Left ventricle myocardium superior (tissue), 1 donor: ENCODE measurements around the gene TMEM170B. TPM values are rescaled to one million over a fixed set of nuclear protein-coding genes. Genes with fewer than 3 reads are reported as not detected.

Source experiments
- ATAC-seq: fragments of 200-7000 bp; cut with Tn5 transposase; one replicate; pipeline ENCODE4 v1.9.1; 2020; ENCODE audit warnings: mild to moderate bottlenecking, moderate library complexity
- DNase-seq: peaks from one replicate; pipeline ENCODE4 v3.0.0-alpha.2; 2020
- intact Hi-C: fragments of 100-400 bp; cut with micrococcal nuclease; formaldehyde crosslinking; loops from one replicate; pipeline ENCODE4 v1.11.0; 2022
- total RNA-seq: library from RNA; stranded (reverse); fragmentation: NEBNext Ultra II Directional; extraction: Animal tissue kit (Norgen Biotek cat#: 25700); gene quantifications from one replicate; pipeline ENCODE4 v1.2.1, GENCODE V29; 2021
- donor health status: DM: no; HTN: yes; CAD: no; lungs with severe emphysema.

TMEM170B gene
- total RNA-seq, 1 donor from 2014 or later: 5.4 TPM

DNA sequence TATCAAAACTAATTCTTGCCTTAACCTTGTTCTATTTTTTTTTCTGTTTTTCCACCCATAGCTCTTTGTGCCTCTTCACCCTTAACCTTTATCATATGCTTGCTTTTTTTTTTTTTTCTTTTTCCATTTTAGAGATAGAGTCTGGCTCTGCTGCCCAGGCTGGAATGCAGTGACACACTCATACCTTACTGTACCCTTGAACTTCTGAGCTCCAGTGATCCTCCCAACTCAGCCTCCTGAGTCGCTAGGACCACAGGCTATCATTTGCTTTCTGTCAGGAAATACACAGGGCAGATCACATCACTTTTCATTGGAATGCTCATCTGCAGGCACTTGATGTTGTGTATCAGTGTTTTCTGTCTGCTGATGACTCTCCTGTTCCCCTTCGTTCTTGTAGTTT is 33.5 kb downstream of the TMEM170B start:
- intact Hi-C loops: loop anchor here (10.0 kb wide), 1 partner anchor 426 kb away; no protein-coding TSS in a partner anchor
- DNase-seq: no peak
- ATAC-seq: no peak

DNA sequence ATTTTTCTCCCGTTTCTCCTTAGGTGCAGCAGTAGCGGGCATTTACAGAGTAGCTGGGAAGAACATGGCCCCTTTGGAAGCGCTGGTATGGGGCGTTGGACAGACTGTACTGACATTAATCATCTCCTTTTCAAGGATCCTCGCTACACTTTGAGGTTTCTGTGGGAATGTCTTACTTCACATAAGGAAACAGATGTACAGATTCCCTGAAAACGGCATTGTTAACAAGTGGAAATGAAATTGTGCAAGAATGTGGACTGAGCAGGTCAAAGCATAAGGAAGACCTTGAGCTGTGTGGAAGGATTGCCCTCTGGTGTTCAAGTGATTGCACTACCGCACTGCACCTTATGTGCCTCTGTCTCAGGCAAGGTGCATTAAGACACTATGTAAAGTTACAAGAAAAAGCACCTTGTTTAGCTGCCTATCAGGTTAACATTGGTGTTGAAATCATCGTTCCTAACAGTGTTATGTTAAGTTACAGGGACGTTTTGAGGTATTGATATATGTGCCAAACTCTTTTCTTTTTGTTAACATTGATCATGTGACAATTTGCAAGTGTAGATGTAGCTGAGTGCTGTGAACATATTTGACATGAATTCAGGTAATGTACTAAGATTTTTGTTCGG is 38.0 kb downstream of the TMEM170B start:
- peak; percentile 91 for ATAC-seq
- peak; percentile 36 for DNase-seq
- intact Hi-C loops: loop anchor here (10.0 kb wide), 1 partner anchor 431 kb away; no protein-coding TSS in a partner anchor

DNA sequence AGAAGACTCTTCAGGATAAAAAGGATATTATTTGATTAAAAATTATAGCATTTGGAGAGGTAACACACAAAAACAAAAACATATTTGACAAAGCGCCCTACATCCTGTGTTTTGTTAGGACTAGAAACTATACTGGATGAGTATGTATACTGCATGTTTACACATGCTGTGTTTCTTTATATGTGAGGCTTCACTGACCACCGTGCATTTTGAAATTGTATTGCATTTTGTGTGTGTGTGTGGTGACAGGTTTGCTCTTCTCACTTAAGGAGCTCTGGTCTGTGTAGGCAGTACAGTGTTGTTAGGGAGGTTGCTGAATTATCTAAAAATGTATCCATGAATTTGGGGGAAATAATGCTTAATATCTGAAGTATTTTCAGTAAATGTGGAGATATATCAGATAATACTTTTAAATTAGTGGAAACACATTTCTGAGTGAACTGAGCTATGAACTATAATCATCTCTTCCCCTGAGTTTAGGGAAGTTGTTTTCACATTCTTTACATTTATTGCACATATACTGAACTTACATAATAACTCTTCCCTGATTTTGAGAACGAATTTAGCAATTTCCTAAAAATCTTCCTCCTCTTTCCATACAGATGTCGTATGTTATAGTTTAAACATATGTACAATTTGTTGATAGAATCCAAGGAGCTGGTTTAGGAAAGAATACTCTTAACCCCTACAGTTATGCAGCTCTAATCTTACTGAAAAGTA is 43.3 kb downstream of the TMEM170B start:
- intact Hi-C loops: loop anchor here (5.0 to 10.0 kb wide), 2 partner anchors 651 to 1024 kb away; no protein-coding TSS in a partner anchor
- DNase-seq (no peak), ATAC-seq (no peak)

DNA sequence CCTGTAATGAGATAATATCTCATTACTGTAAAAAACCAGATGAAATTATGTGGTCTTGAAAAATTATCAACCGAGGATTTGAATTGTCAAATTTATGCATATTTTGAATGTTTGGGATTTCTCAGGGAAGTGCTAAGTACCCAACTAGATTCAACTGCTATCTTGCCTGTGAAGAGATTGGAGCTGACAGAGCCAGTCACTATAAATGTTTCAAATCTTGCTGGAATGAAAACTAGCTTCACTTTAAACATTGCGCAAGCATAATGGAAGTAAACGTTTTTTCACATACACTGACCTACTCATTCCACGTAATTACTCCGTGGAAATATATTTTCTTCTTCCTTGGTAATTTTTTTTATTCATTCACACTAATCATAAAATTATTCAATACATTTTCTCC is 46.7 kb downstream of the TMEM170B start:
- no peak for DNase-seq
- intact Hi-C loops: loop anchor here (5.0 to 10.0 kb wide), 2 partner anchors 648 to 1021 kb away; no protein-coding TSS in a partner anchor
- ATAC-seq: no peak

DNA sequence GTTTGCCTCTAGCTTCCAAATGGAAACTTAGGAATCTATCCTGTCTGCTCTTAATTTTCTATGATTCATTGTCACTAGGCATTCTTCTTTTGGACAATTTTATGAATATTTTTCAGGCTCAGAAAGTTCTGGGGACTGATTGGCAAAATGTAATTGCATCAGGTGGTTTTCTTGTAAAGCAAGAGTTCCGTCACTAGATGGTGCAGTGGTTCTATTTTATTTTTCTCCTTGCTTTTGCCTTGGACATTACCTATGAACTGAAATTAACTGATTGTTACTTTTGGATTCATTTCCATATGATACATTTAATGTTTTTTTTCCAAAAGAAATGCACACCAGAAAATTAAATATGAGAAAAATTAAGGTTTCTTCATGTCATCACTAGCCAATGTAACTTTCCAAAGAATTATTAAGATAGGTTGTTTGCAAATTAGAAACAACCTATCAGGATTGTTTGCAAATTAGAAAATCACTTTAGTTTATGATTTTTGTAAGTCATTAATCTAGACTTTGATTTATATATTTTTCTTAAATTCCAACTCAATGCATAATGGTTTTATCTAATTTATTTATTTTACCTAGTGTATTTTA is 48.0 kb downstream of the TMEM170B start:
- ATAC-seq (no peak), DNase-seq (no peak)
- intact Hi-C loops: loop anchor here (10.0 kb wide), 1 partner anchor 1019 kb away; no protein-coding TSS in a partner anchor

DNA sequence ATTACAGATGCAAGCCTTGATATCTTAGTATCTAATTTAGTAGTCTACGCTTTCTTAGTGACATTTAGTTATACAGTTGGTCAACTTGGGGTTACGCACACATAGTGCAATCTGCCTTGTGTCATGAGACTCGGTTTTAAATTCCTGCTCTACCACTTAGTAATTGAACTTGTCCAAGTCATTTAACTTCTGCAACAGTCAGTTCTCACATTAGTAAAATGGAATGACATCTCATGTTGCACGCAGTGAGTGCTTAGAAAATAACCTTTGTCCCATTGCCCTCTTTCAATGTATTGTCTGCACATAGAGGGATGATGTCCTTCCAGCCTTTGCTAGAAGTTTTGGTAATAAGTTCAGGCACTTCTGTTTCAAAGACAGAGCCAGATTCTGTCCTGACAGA is 48.6 kb downstream of the TMEM170B start:
- ATAC-seq (no peak), DNase-seq (no peak)
- intact Hi-C loops: loop anchor here (10.0 kb wide), 1 partner anchor 1019 kb away; no protein-coding TSS in a partner anchor

DNA sequence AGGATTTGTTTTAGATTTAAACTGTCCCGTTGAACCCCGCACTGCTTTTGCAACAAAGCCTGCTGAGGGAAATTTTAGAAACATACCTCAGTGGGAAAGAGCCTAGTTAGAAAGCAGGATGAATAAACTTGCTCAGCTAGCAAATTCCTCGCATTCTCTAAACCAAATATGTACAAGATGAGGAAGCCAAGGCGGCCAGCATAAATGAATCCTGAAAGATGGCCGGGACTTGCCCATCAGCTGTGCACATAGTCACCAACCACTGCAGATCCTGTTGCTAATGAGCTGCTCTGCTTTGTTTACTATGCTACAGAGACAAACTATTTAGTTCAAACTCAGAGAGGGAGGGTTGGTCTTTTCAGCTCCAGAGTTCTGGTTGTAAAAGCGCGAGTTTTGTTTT is 49.0 kb downstream of the TMEM170B start:
- intact Hi-C loops: loop anchor here (10.0 kb wide), 1 partner anchor 1018 kb away; no protein-coding TSS in a partner anchor
- no peak for DNase-seq

DNA sequence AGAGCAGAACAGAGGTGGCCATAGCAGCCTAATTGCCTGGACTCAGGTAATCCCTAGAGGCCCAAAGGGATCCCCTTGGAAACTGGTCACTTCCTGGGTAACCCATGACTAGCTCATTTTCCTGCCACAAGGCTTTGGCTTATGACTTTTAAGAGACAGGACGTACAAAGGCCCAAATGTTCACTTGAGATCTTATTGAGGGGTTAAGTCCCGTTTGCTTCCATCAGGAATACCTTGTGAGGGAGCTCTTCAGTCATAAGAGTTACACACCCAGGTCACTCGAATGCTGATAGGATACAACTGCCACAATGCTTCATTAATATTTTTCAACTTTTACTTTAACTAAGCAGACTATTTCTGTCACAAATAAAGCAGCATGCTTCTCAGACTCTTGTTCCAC is 51.7 kb downstream of the TMEM170B start:
- intact Hi-C loops: loop anchor here (10.0 kb wide), 1 partner anchor 1016 kb away; no protein-coding TSS in a partner anchor
- ATAC-seq: no peak
- no peak for DNase-seq

More for the DNA sequence above, 49.0 kb downstream of the TMEM170B start:
- no peak for ATAC-seq

DNA sequence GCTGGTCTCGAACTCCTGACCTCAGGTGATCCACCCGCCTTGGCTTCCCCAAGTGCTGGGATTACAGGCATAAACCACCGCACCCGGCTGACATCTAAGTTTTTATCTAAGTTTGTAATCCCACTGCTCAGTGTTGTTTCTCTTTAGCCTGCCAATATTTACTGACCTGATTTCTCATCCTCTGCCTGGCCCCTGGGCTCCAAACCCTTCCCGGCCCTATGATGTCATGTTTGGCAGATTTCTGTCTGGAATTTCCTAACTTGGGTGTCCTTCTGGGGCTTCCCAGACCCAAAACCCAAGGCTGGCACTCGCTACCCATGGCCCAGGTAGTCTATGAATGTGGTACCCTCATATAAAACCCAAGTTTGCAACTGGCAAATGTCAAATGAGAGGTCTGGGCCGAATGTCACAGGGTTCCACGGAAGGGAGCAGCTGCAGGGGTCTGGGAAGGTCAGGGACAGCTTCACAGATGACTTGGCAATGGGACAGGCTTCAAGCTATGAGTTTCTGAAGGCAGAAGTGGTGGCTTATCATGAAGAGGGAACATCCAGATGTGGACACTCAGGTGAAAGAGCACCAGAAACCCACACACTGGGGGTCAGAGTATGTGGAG is 54.9 kb downstream of the TMEM170B start:
- intact Hi-C loops: no loop called here
- ATAC-seq (peak; percentile 84), DNase-seq (no peak)

DNA sequence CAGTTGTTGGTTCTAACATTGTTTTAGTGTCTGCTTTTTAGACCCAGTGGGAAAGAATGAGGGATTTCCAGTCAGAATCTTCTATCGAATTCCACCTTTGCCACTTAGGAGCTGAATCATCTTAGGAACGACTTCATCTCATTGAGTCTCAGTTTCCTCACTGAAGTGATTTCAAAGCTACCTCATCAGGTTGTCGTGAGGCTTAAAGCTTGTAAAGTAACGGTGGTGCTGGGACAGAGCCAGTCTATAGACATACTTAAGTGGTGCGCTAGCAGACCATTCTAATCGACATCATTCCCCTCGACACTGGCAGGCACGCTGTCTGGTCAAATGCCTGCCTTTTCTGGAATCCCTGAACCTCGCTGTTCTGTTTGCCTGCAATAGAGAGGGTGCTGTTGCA is 55.5 kb downstream of the TMEM170B start:
- no peak for ATAC-seq
- DNase-seq: no peak
- intact Hi-C loops: no loop called here

DNA sequence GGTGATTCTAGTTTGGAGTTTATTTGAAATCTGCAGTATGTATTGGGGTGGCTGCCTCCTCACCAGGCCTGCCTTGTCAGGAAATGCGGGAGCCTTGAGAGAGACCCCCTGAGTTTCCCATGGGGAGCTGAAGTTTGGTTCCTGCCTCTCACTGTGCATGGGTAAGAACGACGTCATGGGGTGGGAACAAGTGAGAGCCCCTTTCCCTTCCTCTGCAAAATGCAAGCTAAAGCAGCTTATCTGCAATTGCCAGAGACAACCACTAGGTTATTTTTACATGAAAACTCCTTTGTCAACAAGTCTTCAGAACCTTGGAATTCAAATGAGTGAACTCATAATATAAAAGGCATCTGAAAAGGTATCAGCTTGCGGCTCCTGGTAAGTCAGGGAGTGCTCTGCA is 58.4 kb downstream of the TMEM170B start:
- intact Hi-C loops: no loop called here
- no peak for ATAC-seq
- no peak for DNase-seq

DNA sequence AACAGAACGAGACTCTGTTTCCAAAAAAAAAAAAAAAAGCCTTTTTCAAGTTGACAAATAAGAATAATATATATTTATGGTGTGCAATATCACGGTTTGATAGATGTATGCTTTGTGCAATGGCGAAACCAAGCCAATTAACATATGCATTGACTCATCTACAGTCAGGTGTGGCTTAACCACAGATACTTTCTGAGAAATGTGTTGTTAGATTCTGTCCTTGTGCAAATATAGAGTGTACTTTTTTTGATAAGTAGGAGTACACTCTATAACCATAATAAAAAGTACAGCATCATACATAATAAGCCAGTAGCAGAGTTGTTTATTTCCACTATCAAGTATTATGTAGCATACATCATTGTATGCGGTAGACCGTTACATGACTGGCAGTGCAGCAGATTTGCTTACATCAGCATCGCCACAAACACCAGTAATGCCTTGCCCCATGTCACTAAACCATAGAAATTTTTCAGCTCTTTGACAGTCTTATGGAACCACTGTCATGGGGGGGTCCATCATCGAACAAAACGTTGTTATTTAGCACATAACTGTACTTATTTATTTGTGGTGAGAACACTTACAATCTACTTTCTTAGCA is 59.2 kb downstream of the TMEM170B start:
- DNase-seq: no peak
- intact Hi-C loops: no loop called here
- ATAC-seq: no peak

DNA sequence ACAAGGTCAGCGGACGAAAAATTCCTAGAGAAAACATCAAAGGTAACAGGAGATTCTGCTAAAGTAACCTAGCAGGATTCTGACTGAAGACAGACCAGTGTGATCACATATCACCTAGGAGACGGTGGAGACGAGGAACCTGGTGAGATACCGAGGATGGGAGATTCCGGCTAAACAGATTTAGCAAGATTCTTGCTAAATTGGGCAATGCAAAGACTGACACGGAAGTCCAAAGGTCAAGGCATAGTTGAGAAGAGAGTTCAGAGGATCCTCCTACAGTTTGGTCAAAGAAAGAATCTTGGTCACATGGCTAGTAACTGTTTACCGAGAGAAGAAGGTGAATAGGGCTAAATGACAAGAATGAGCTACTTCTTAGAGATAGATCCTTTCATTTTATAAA is 61.1 kb downstream of the TMEM170B start:
- intact Hi-C loops: no loop called here
- ATAC-seq (no peak), DNase-seq (no peak)

DNA sequence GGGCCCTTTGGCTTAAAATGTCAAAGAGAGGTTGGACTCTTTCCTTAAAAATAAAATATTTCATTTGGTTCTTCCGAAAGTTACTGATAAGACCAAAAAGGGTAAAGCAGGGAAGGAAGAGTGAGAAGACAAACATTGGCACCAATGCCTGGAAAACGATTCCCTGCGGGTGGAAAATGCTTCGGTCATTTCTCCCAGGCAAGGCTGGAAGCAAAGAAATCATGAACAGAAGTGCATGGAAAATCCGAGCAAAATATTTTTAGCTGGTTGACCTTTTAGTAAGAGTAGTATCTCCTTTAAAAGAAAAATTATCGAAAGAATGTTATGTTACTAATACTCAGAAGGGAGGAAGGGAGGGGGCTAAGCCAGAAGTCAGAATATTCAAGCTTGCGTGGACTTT is 62.7 kb downstream of the TMEM170B start:
- intact Hi-C loops: no loop called here
- ATAC-seq (no peak), DNase-seq (no peak)

DNA sequence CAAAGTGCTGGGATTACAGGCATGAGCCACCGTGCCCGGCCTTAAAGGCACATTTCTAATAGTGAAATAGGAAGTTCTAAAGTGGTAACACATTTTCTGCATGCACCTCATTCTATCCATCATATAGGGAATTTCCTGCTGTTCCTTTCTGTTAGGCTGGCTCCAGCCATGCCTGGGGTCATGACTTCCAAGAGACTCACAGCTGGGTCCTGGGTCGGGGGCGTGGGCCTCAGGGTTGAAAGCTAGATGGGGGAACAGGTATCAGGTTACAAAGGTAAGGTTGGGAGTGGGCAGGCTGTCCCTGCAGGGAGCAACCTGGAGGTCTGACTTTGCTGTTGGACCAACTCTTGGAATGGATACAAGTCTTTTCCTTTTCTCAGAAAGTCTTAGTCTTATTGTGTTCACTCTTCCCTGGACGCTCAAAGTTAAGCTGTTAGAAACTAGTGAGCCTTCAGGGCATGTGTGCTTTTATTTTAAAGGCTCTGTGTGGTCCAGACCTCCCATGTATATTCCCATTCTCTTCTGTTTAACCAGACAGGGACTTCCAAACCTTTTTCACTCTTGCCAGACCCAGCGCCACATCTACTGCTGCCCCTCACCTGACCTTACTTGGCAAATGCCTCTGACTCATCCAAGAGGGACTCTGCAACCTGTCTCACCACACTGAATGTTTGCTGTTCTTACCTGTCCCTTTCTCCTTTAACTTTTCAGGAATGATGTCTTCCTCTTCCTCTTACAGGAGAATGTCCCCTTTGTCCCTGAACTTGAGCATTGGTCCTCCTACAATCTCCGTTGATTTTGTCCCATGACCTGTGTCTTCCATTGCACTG is 64.4 kb downstream of the TMEM170B start:
- intact Hi-C loops: no loop called here

DNA sequence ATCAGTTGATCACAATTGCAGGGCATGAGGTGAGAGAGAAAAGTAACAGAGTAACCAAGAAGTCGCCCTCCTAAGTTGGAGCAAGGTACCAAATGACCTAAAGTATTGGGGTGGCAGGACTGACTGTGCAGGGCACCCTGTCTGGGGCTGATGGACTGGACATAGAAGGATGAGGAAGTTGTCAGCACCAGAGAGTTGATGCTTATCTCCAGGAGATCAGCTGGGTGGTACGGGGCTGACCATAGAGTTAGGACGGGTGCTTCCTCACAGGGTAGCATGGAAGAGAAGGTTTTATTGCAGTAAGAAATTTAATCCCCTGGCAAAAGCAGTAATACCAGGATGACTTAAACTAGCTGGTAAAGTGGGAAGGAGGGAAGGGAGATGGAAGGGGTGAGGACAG is 66.7 kb downstream of the TMEM170B start:
- ATAC-seq (no peak), DNase-seq (no peak)
- intact Hi-C loops: no loop called here

More for the DNA sequence above, 64.4 kb downstream of the TMEM170B start:
- DNase-seq: no peak
- ATAC-seq: no peak

DNA sequence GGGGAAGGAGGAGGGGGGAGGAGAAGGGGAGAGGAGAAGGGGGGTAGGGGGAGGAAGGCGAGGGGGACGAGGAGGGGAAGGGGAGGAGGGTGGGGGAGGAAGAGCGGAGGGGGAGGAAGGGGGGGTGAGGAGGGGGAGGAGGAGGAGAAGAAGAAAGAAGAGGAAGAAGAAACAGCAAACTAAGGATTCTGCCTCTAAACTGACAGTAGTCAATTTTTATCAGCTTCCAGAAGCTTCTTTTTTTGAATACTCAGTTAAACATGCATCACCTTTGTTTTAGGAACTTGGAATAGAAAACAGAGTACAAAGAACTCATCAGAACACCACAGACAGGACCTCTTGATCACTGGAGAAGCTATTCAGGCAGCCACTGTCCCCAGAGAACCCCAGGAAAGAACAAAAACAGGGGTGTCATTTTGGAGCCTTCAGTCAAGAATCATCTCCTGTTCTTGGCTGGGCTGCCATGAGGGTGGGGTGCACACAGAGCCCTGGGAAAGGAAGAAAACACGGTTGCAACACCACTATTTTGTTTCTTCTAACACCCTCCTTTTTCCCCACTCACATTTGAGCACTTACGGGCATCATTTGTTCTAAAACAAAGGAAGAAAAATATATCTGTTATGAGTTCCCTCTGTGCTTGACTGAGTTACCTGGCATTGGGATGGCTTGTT is 67.4 kb downstream of the TMEM170B start:
- ATAC-seq: peak; percentile 28
- intact Hi-C loops: no loop called here

DNA sequence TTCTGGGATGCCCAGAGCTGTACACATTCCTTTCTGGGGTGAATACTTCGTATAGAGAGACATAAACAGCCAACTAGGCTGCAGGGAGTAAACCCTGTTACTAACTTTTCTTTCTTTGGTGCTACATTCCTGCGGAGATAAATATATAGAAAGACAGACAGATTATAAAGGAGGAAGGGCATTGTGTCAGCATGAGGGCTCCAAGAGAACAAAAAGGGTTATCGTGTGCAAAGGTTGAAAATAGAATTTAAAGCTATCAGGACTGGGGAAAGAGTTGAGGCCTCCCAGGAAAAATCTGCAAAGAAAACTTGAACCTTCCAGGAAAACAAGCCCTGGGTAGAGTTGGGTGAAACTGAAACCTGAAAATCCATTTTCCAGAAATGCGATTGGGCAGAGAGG is 68.0 kb downstream of the TMEM170B start:
- no peak for DNase-seq
- ATAC-seq: no peak
- intact Hi-C loops: no loop called here

More for the DNA sequence above, 67.4 kb downstream of the TMEM170B start:
- no peak for DNase-seq
